ENCODE measurements around the gene DRG2.

The DRG2 gene

GRCh38 chr17:18117982-18118975 lies 30.5 kb downstream of the DRG2 start:
- no peak for DNase-seq

GRCh38 chr17:18119166-18119745 lies 31.5 kb downstream of the DRG2 start:
- DNase-seq = no peak

- no peak for DNase-seq
Measured at GRCh38 chr17:18119938-18120337, 32.2 kb downstream of the DRG2 start.

- no peak for DNase-seq
Measured at GRCh38 chr17:18120461-18121017, 32.8 kb downstream of the DRG2 start.

GRCh38 chr17:18121144-18121910 lies 33.6 kb downstream of the DRG2 start:
- DNase-seq = no peak

- DNase-seq = no peak
Measured at GRCh38 chr17:18122990-18123753, 35.4 kb downstream of the DRG2 start.

GRCh38 chr17:18124345-18125126 lies 36.8 kb downstream of the DRG2 start:
- no peak for DNase-seq

- no peak for DNase-seq
Measured at GRCh38 chr17:18129041-18129502, 41.3 kb downstream of the DRG2 start.

- no peak for DNase-seq
Measured at GRCh38 chr17:18132711-18133110, 45.0 kb downstream of the DRG2 start.

GRCh38 chr17:18136357-18136756 lies 48.6 kb downstream of the DRG2 start:
- DNase-seq = no peak

- DNase-seq = no peak
Measured at GRCh38 chr17:18138065-18138749, 50.5 kb downstream of the DRG2 start.

GRCh38 chr17:18139092-18139491 lies 51.3 kb downstream of the DRG2 start:
- no peak for DNase-seq

- DNase-seq = no peak
Measured at GRCh38 chr17:18139498-18139897, 51.8 kb downstream of the DRG2 start.

GRCh38 chr17:18139949-18140348 lies 52.2 kb downstream of the DRG2 start:
- DNase-seq = no peak

GRCh38 chr17:18140648-18141047 lies 52.9 kb downstream of the DRG2 start:
- DNase-seq = no peak

- peak; percentile 18 for DNase-seq
Measured at GRCh38 chr17:18141210-18141803, 53.6 kb downstream of the DRG2 start.

GRCh38 chr17:18142417-18142816 lies 54.7 kb downstream of the DRG2 start:
- DNase-seq = no peak

- DNase-seq = no peak
Measured at GRCh38 chr17:18143044-18143936, 55.5 kb downstream of the DRG2 start.

- DNase-seq = no peak
Measured at GRCh38 chr17:18144261-18144660, 56.5 kb downstream of the DRG2 start.
